AG04449 (cell line): ENCODE measurements around the gene NUTF2.
"Not testable (repeated sequence)": the region's sequence is repeated elsewhere in the genome, so short reads cannot be mapped to it uniquely, and the experiment has no call there.

ENCODE experiments used
- CTCF ChIA-PET: fragments of 350-600 bp; formaldehyde crosslinking; extraction: SDS; loops from one replicate; lab custom pipeline; 2021; ENCODE audit warnings: antibody characterized with exemption; lab: Yijun Ruan, JAX
- POLR2A ChIA-PET: fragments of 400-600, 350-600 bp; formaldehyde crosslinking; extraction: SDS; loops from one replicate; lab custom pipeline; 2020; ENCODE audit warnings: antibody characterized with exemption, inconsistent platforms; lab: Yijun Ruan, JAX
- DNase-seq: peaks from one replicate; pipeline ENCODE4 v3.0.0-alpha.2; 2010; ENCODE audit warnings: low read depth, low spot score
- H3K4me3 ChIP-seq: 2 replicates; pipeline ENCODE4 v1.5.1; 2011; ENCODE audit warnings: low read depth, mild to moderate bottlenecking, control low read depth, low read length
- CTCF ChIP-seq: IDR thresholded peaks from one replicate; pipeline ENCODE4 v1.5.1; 2011; ENCODE audit warnings: mild to moderate bottlenecking, moderate library complexity, low read length, control low read depth, inconsistent platforms; ENCODE audit not compliant: insufficient read depth; ENCODE audit errors: missing control alignments

NUTF2 gene

GRCh38 chr16:67862623-67863583, 16.2 kb downstream of the NUTF2 start:
- TF ChIP-seq CTCF, result no peak
- DNase-seq, result peak; percentile 16
- POLR2A ChIA-PET, result interaction anchor here (0.6 to 1.9 kb wide), 5 partner anchors 9 to 22 kb away, joined by 3 to 5 read pairs (median 5); partner anchors contain the start of genes EDC4, NRN1L and NUTF2
- CTCF ChIA-PET, result interaction anchor here (0.6 to 10.0 kb wide), 14 partner anchors 8 to 342 kb away, joined by 3 to 61 read pairs (median 4); partner anchors contain the start of genes EDC4, NRN1L and NUTF2
- no peak overlapping the region for H3K4me3 ChIP-seq

GRCh38 chr16:67864044-67864443, 17.3 kb downstream of the NUTF2 start:
- DNase-seq, POLR2A ChIA-PET, H3K4me3 ChIP-seq: not testable (repeated sequence)
- CTCF ChIA-PET, result interaction anchor here (1.1 to 10.0 kb wide), 9 partner anchors 9 to 195 kb away, joined by 3 to 61 read pairs (median 12); partner anchors contain the start of genes NRN1L and NUTF2

- no peak overlapping the region for H3K4me3 ChIP-seq
- CTCF ChIA-PET, result interaction anchor here (1.3 to 10.0 kb wide), 6 partner anchors 15 to 196 kb away, joined by 3 to 61 read pairs (median 14); partner anchors contain the start of genes NRN1L and NUTF2
- POLR2A ChIA-PET, result no interaction called here
- TF ChIP-seq CTCF, result no peak
- DNase-seq, result no peak
Observed at GRCh38 chr16:67864594-67864993, 17.9 kb downstream of the NUTF2 start.

- POLR2A ChIA-PET, result no interaction called here
Observed at GRCh38 chr16:67865318-67865717, 18.6 kb downstream of the NUTF2 start.

GRCh38 chr16:67868290-67868689, 21.6 kb downstream of the NUTF2 start:
- no peak for DNase-seq
- CTCF ChIA-PET, result interaction anchor here (1.0 to 10.0 kb wide), 5 partner anchors 15 to 347 kb away, joined by 3 to 61 read pairs (median 9); partner anchors contain the start of gene NRN1L
- POLR2A ChIA-PET, result no interaction called here
- no peak overlapping the region for H3K4me3 ChIP-seq
- TF ChIP-seq CTCF, result no peak

More at GRCh38 chr16:67865318-67865717, 18.6 kb downstream of the NUTF2 start:
- no peak overlapping the region for H3K4me3 ChIP-seq
- CTCF ChIA-PET, result interaction anchor here (0.6 to 10.0 kb wide), 8 partner anchors 8 to 264 kb away, joined by 3 to 61 read pairs (median 5); partner anchors contain the start of genes NRN1L and NUTF2
- TF ChIP-seq CTCF, result peak; percentile 49
- no peak for DNase-seq

GRCh38 chr16:67869653-67870052, 22.9 kb downstream of the NUTF2 start:
- ChIA-PET CTCF (interaction anchor here (0.8 to 10.0 kb wide), 3 partner anchors 14 to 53 kb away, joined by 3 to 61 read pairs (median 7); no protein-coding TSS in a partner anchor), POLR2A (no interaction called here)
- DNase-seq, result no peak
- H3K4me3 ChIP-seq, result no peak overlapping the region
- TF ChIP-seq CTCF, result no peak
